Transverse colon (tissue), 4 donors: ENCODE measurements around the gene TTLL3. TPM values are rescaled to one million over a fixed set of nuclear protein-coding genes. Genes with fewer than 3 reads are reported as not detected.

ENCODE experiments used
- DNase-seq: peaks from one replicate; pipeline ENCODE4 v3.0.0-alpha.2; 2019
- H3K27ac ChIP-seq, 4 donors: fragments of 200-600 bp; sonication (generic); 2 replicates each; pipeline ENCODE4 v1.5.1; 2016 to 2018; ENCODE audit warnings: inconsistent platforms in 4 of 4
- H3K27me3 ChIP-seq: fragments of 200-600 bp; sonication (generic); 2 replicates; pipeline ENCODE4 v1.5.1; 2017; ENCODE audit warnings: inconsistent platforms
- H3K36me3 ChIP-seq, 4 donors: fragments of 200-600 bp; sonication (generic); 2 replicates each; pipeline ENCODE4 v1.5.1; 2017 to 2019; ENCODE audit warnings: inconsistent platforms in 4 of 4
- H3K4me1 ChIP-seq, 4 donors: fragments of 200-600 bp; sonication (generic); 2 replicates each; pipeline ENCODE4 v1.5.1; 2017 to 2020; ENCODE audit warnings: inconsistent platforms in 4 of 4
- H3K4me3 ChIP-seq, 4 donors: fragments of 200-600 bp; sonication (generic); 1 replicate in 1 of 4; 2 replicates in 3 of 4; pipeline versions ENCODE4 v1.5.1 to v1.6.1; 2017 to 2019; ENCODE audit warnings: inconsistent platforms in 4 of 4
- H3K9me3 ChIP-seq, 2 donors: fragments of 200-600 bp; sonication (generic); 2 replicates each; pipeline ENCODE4 v1.5.1; 2017 to 2019; ENCODE audit warnings: inconsistent platforms in 2 of 2
- CTCF ChIP-seq, 5 experiments: fragments of 200-600 bp in 3 of 5; fragments of 450-650 bp in 2 of 5; sonication (generic) in 3 of 5; IDR thresholded peaks; 1 replicate in 2 of 5; 2 replicates in 3 of 5; pipeline ENCODE4 v1.5.1; 2016 to 2017; ENCODE audit warnings: antibody characterized with exemption in 5 of 5, inconsistent platforms in 3 of 5, mild to moderate bottlenecking in 2 of 5, moderate library complexity in 1 of 5
- EP300 ChIP-seq: sonication (generic); formaldehyde crosslinking; IDR thresholded peaks from one replicate; pipeline ENCODE4 v1.6.1; 2017; ENCODE audit warnings: antibody characterized with exemption, low read depth
- POLR2A ChIP-seq: fragments of 450-650 bp; IDR thresholded peaks from one replicate; pipeline ENCODE4 v1.6.1; 2016; ENCODE audit warnings: antibody characterized with exemption, mild to moderate bottlenecking, moderate library complexity
- POLR2AphosphoS5 ChIP-seq, 3 donors: sonication (generic); formaldehyde crosslinking; IDR thresholded peaks; one replicate each; pipeline ENCODE4 v1.6.1; 2016; ENCODE audit warnings: antibody characterized with exemption in 3 of 3
- WGBS, 2 donors: methylation state at CpG; one replicate each; pipeline ENCODE4 v1.1.5; 2018; ENCODE audit warnings: low coverage in 1 of 2; 5-methylcytosine and 5-hydroxymethylcytosine counted together
- in situ Hi-C, 4 donors: fragments of 200-750 bp; cut with MboI; loops; one replicate each; pipeline versions ENCODE4 v1.15.0 to v1.15.1; 2017; ENCODE audit warnings: low sequenced_read_pairs in 3 of 4, low pct_ligation_motif_present in 1 of 4, low pct_unique_long_range_greater_than_20kb in 1 of 4
- intact Hi-C: fragments of 100-400 bp; cut with DNase I; formaldehyde crosslinking; loops from one replicate; pipeline ENCODE4 v1.15.1; 2023; ENCODE audit warnings: low total_unique reads
- total RNA-seq, 4 donors: library from RNA; depleted of rRNA; stranded (reverse); fragments of >200 nt; gene quantifications; one replicate each; pipeline ENCODE4 v1.1.0, GENCODE V29; 2016

TTLL3 gene
- total RNA-seq, 4 donors from 2014 or later: 47.4 to 352 (median 154) TPM

DNA sequence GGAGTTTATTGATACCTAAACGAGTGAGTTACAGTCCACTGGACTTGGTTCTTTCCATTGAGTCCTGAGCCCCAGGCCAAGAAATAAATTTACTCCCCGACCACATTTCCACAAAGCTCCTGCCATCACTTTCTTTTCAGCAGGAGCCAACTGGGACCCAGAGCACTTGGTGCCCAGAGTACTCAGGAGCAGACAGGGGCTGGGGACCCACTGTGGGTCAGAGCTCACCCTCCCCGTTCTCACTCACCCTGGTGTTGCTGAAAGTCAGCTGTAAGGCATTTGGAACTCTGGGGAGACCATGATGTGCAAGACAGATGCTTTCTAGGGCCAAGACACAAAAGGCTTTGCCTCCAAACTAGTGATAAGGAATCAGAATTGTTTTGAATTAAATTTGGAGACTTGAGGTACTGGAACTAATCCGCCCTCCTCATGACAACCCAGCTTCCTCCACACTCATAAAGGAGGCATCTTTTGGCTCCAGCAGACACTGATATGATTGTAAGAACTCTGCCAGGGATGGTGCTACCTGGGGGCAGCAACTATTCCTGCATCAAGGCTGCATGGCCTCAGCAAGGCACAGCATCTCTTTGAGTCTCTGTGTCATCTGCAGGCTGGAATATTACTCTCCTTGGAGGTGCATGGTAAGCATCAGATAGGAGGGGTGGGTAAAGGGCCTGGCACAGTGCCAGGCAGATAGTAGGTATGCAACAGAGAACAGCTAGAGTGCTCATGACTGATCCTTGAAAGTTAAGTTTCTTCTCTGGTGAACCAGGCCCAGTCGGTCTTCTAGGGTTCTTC lies 33.0 kb upstream of the TTLL3 start:
- in situ Hi-C loops: no loop called here
- H3K4me1 ChIP-seq: peaks cover 0 to 22% (median 9%) of the 10 kb centered on the region in 4 donors

GRCh38 chr3:9777694-9778021 lies 32.4 kb upstream of the TTLL3 start:
- H3K4me3 ChIP-seq: no peak overlapping the region
- peaks cover 0 to 23% (median 9%) of the 10 kb centered on the region in 4 donors for H3K4me1 ChIP-seq
- no peaks in the 10 kb centered on the region for H3K27me3 ChIP-seq
- H3K36me3 ChIP-seq: peaks cover 0 to 15% (median 4%) of the 10 kb centered on the region in 4 donors
- DNase-seq: no peak
- no peaks in the 10 kb centered on the region for H3K9me3 ChIP-seq
- no peak overlapping the region for H3K27ac ChIP-seq
- in situ Hi-C loops: no loop called here
- intact Hi-C loops: no loop called here
- no peak for TF ChIP-seq CTCF (IDR thresholded peaks at IDR 0.05)
- no peak for TF ChIP-seq EP300
- no peak for TF ChIP-seq POLR2A
- TF ChIP-seq POLR2AphosphoS5 (IDR thresholded peaks at IDR 0.05): no peak
- 88% methylated on average over 1 of the region's 1 CpG; no CpG with 5 or more reads in 1 of the 2 donors for WGBS, 2 donors

More for the DNA sequence above, 33.0 kb upstream of the TTLL3 start:
- no peak for TF ChIP-seq EP300
- no peak for TF ChIP-seq POLR2A
- TF ChIP-seq POLR2AphosphoS5 (IDR thresholded peaks at IDR 0.05): no peak
- TF ChIP-seq CTCF (IDR thresholded peaks at IDR 0.05): no peak
- Histone ChIP-seq H3K27me3 (no peaks in the 10 kb centered on the region), H3K36me3 (peaks cover 0 to 9% (median under 1%) of the 10 kb centered on the region in 4 donors), H3K4me3 (no peak overlapping the region), H3K27ac (no peak overlapping the region), H3K9me3 (no peaks in the 10 kb centered on the region)
- intact Hi-C loops: no loop called here
- no peak for DNase-seq
- WGBS, 2 donors: 69 to 85% methylated on average over 3 to 5 of the region's 5 CpGs

- Histone ChIP-seq H3K27me3 (no peaks in the 10 kb centered on the region), H3K4me1 (peaks cover 0 to 23% (median 9%) of the 10 kb centered on the region in 4 donors), H3K36me3 (peaks cover 0 to 18% (median 7%) of the 10 kb centered on the region in 4 donors), H3K4me3 (no peak overlapping the region), H3K9me3 (no peaks in the 10 kb centered on the region), H3K27ac (peak overlapping the region in 3 of 4 donors; percentile 35 to 57 (median 43))
- no peak for DNase-seq
- no peak for TF ChIP-seq CTCF (IDR thresholded peaks at IDR 0.05)
- WGBS, 2 donors: 35 to 66% methylated on average over 4 to 5 of the region's 5 CpGs
- in situ Hi-C loops (no loop called here), intact Hi-C loops (no loop called here)
These were observed 31.7 kb upstream of the TTLL3 start for GRCh38 chr3:9778143-9779074.

DNA sequence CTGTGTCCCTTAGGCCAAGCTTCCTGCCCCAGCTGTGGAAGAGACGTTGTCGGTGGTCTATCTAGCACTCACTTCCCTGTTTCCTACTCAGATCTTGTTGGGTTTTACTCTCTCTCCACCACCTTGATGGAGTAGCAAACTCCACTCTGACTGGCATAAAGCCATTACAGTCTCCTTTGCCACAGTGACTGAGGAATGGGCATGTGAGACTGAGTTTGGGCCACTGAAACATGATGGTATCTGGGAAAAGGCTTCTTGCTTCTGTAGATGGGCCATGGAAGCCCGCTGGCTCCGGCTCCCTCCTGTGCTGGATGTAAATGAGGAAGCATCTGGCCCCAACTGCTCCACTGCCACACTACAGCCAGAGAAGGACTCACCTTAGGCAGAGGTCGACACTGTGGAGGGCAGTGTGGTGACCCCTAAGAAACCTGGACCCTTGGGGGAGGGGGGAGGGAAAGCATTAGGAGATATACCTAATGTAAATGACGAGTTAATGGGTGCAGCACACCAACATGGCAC lies 30.9 kb upstream of the TTLL3 start:
- H3K4me3 ChIP-seq: no peak overlapping the region
- H3K36me3 ChIP-seq: peaks cover 0 to 22% (median 10%) of the 10 kb centered on the region in 4 donors
- no peaks in the 10 kb centered on the region for H3K27me3 ChIP-seq
- TF ChIP-seq EP300: no peak
- no peak for TF ChIP-seq POLR2A
- TF ChIP-seq CTCF (IDR thresholded peaks at IDR 0.05): no peak
- TF ChIP-seq POLR2AphosphoS5 (IDR thresholded peaks at IDR 0.05): no peak
- H3K27ac ChIP-seq: peak overlapping the region; percentile 35 to 57 (median 42)
- in situ Hi-C loops: no loop called here
- 77% methylated on average over 5 of the region's 6 CpGs; no CpG with 5 or more reads in 1 of the 2 donors for WGBS, 2 donors
- H3K4me1 ChIP-seq: peaks cover 0 to 23% (median 9%) of the 10 kb centered on the region in 4 donors
- intact Hi-C loops: no loop called here
- DNase-seq: no peak
- no peaks in the 10 kb centered on the region for H3K9me3 ChIP-seq
